ENCODE measurements around the gene ZNF808. TPM values are rescaled to one million over a fixed set of nuclear protein-coding genes. Genes with fewer than 3 reads are reported as not detected.
"Not testable (repeated sequence)": the region's sequence is repeated elsewhere in the genome, so short reads cannot be mapped to it uniquely, and the experiment has no call there.

ZNF808 gene
- total and polyA plus RNA-seq, 5 donors: 9.0 to 34.2 (median 29.6) TPM

DNA sequence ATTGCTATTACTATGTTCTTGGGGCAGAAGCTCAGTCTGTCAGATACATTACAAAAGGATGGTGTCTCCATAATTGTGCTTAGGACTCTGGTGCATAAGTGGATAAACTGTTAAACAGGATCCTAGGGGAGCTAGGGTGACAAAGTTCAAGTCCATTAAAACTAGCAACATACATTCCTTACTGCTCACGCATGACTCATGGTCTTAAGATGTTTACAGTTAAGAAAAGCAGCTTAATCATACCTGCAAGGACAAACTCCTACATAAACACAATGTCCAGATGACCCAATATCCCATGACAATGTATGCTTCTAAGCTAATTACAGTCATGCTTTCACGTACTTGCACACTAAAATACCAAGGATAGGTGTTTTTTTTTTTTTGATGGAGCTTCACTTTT, 39.1 kb downstream of the ZNF808 start:
- no peaks in the 10 kb centered on the region for H3K4me1 ChIP-seq (ENCODE audit: control insufficient read depth, insufficient read depth, low read length)
- WGBS: 96% methylated on average over 2 of the region's 2 CpGs
- DNase-seq: no peak
- ATAC-seq: no peak
- H3K9me3 ChIP-seq (ENCODE audit: control insufficient read depth, low read length): no peaks in the 10 kb centered on the region
- H3K4me3 ChIP-seq (ENCODE audit: low read length): no peak overlapping the region
- intact Hi-C loops (cut with DNase I): no loop called here
- no peak overlapping the region for H3K27ac ChIP-seq (ENCODE audit: low read length)
- no peaks in the 10 kb centered on the region for H3K27me3 ChIP-seq (ENCODE audit: control insufficient read depth, insufficient read depth)

DNA sequence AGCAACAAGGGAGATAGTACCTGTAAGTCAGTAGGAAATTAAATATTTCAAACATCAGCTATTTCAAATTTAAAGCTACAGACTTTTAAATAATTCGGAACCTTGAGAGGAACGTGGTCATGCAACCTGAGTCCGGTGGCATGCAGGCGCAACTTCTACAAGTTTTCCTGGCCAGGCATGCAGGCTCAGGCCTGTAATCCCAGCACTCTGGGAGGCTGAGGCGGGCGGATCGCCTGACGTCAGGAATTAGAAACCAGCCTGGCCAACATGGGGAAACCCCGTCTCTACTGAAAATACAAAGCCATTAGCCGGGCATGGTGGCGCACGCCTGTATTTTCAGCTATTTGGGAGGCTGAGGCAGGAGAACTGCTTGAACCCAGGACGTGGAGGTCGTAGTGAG, 40.5 kb downstream of the ZNF808 start:
- H3K4me1 ChIP-seq (ENCODE audit: control insufficient read depth, insufficient read depth, low read length): no peaks in the 10 kb centered on the region
- DNase-seq (no peak), ATAC-seq (no peak)
- no peaks in the 10 kb centered on the region for H3K27me3 ChIP-seq (ENCODE audit: control insufficient read depth, insufficient read depth)
- no peak overlapping the region for H3K4me3 ChIP-seq (ENCODE audit: low read length)
- 97% methylated on average over 14 of the region's 14 CpGs for WGBS
- intact Hi-C loops (cut with DNase I): no loop called here
- H3K9me3 ChIP-seq (ENCODE audit: control insufficient read depth, low read length): no peaks in the 10 kb centered on the region
- H3K27ac ChIP-seq (ENCODE audit: low read length): no peak overlapping the region

DNA sequence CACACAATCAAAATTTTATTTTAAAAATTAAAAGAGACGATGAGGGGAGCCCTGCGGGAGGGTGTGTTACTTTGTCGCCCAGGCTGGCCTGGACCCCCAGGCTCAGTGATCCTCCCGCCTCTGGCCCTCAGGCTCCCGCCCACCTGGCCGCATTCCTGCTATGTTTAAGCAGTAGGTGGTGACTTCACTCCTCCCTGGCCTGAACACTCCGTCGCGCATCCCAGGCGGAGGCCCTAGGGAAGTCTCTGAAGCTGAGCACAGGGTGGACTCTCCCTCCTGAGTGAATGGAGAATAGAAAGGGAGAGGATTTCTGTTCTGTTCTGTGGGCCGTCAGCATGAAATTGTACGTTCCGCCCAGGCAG, 42.2 kb downstream of the ZNF808 start:
- H3K4me1 ChIP-seq (ENCODE audit: control insufficient read depth, insufficient read depth, low read length); intact Hi-C loops (cut with DNase I); H3K9me3 ChIP-seq (ENCODE audit: control insufficient read depth, low read length); H3K27me3 ChIP-seq (ENCODE audit: control insufficient read depth, insufficient read depth): not testable (repeated sequence)
- DNase-seq: peak; percentile 65 to 81 (median 77)
- peak; percentile 38 to 64 for ATAC-seq
- Histone ChIP-seq H3K27ac (ENCODE audit: low read length) (peak overlapping the region; percentile 43), H3K4me3 (ENCODE audit: low read length) (peak overlapping the region; percentile 53)
- whole genome bisulfite sequencing: 3% methylated on average over 13 of the region's 13 CpGs

DNA sequence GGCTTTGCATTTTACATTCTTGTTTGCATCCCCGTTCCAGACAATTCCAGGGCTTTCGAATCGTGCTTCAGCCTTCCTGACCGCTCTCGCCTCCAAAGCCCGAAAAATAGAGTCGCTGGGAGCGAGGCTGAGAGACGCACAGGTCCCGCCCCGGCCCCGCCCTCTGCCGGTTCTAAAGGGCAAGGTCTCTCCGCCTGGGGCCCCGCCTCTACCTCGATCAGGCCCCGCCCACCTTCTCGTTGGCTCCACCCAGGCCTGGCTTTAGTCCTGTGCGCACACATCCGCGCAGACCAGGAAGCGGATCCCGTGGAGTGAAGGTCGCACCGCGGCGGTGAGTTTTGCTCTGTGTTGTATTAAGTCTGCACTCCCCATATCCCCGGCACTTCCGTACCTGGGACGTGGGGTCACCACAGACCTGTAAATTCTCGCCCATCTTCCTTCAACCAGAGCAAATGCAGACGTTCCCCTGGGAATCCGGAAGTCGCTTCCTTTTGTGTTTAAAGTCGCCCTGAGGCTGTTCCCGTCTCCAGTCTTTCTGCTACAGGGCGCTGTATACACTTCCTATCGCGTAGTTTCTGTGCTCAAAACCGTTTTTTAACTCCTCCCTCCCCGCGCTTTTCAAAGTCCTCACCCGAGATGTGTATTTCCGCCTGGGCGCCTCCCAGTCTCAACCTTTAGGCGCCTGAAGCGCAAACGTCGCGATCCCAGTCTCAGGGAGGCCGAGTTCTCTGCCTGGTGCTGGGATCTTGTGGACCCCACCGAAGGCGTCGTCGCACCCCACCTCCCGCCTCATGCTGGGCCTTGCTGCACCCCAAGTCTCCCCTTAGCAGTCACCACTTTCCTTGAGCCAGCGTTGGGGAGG, 42.8 kb downstream of the ZNF808 start, which contains the start of gene ZNF701:
Gene ZNF701 (plus strand): TSS at position 288 of the 862 bp plus-strand sequence. CDS start 3,861 bp downstream, outside the sequence.
- DNase-seq: peak; percentile 95 to 98 (median 98)
- Histone ChIP-seq H3K9me3 (ENCODE audit: control insufficient read depth, low read length) (no peaks in the 10 kb centered on the region), H3K27me3 (ENCODE audit: control insufficient read depth, insufficient read depth) (no peaks in the 10 kb centered on the region), H3K4me3 (ENCODE audit: low read length) (peak within 1 kb of the TSS; percentile 53), H3K27ac (ENCODE audit: low read length) (peak within 1 kb of the TSS; percentile 52), H3K4me1 (ENCODE audit: control insufficient read depth, insufficient read depth, low read length) (no peaks in the 10 kb centered on the region)
- intact Hi-C loops (cut with DNase I): no loop called here
- peak; percentile 100 for ATAC-seq
- WGBS: under 1% methylated on average over 57 of the region's 57 CpGs

DNA sequence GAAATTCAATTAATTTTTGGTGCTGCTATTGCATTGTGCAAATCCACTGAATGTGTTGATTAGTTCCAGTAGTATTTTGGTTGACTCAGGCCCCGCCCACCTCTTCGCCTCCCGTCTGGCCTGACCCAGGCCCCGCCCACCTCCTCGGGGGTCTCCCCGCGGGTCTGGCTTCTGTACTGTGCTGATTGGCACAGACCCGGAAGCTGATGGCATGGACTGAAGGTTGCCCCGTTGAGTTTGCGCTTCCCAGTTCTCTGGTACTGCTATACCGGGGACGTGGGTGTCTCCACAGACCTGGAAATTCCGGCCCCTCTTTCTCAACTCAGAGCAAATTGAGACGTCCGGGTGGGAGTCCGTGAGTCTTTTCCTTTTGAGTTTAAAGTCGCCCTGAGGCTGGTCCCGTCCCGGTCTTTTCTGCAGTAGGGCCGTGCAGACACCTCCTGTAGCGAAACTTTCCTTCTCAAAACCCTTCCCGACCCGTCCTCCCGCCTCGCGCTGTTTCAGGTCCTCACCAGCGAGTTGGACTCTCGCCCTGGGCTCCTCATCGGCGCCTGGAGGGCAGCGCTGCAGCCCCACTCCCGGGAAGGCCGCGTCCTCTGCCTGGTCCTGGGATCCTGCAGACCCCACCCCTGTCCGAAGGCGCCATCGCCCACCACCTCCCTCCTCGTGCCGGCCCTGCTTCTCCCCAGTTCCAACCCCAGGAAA, 57.4 kb downstream of the ZNF808 start:
- DNase-seq (peak in 1 of 3 donors; percentile 65), ATAC-seq (peak in 1 of 2 donors; percentile 87)
- Histone ChIP-seq H3K27ac (ENCODE audit: low read length) (no peak overlapping the region), H3K4me3 (ENCODE audit: low read length) (peak overlapping the region; percentile 58), H3K27me3 (ENCODE audit: control insufficient read depth, insufficient read depth) (no peaks in the 10 kb centered on the region), H3K9me3 (ENCODE audit: control insufficient read depth, low read length) (no peaks in the 10 kb centered on the region), H3K4me1 (ENCODE audit: control insufficient read depth, insufficient read depth, low read length) (no peaks in the 10 kb centered on the region)
- intact Hi-C loops (cut with DNase I): no loop called here
- WGBS: 26% methylated on average over 39 of the region's 39 CpGs

DNA sequence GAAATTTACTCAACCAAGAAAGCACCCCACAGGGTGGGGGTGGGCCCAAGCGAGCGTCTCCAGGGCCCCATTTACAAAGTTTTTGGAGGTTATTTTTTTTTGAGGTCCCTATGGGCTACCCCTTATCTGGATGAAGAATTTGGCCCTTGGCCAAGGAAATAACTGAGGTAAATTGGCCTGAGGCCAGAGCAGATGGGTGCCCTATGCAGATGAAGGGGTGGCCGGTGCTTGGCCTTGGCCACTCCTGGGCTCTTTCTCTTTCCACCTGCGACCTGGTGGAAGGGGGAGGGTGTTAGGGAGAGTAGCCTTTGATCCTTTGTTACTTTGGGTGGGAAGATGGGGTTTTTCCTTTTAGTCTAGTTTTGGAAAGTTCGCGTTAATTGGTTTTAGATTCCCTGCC, 58.1 kb downstream of the ZNF808 start:
- H3K4me3 ChIP-seq (ENCODE audit: low read length): no peak overlapping the region
- H3K9me3 ChIP-seq (ENCODE audit: control insufficient read depth, low read length): no peaks in the 10 kb centered on the region
- DNase-seq: no peak
- ATAC-seq: no peak
- no peak overlapping the region for H3K27ac ChIP-seq (ENCODE audit: low read length)
- H3K27me3 ChIP-seq (ENCODE audit: control insufficient read depth, insufficient read depth): no peaks in the 10 kb centered on the region
- 93% methylated on average over 6 of the region's 6 CpGs for WGBS
- H3K4me1 ChIP-seq (ENCODE audit: control insufficient read depth, insufficient read depth, low read length): no peaks in the 10 kb centered on the region
- intact Hi-C loops (cut with DNase I): no loop called here

DNA sequence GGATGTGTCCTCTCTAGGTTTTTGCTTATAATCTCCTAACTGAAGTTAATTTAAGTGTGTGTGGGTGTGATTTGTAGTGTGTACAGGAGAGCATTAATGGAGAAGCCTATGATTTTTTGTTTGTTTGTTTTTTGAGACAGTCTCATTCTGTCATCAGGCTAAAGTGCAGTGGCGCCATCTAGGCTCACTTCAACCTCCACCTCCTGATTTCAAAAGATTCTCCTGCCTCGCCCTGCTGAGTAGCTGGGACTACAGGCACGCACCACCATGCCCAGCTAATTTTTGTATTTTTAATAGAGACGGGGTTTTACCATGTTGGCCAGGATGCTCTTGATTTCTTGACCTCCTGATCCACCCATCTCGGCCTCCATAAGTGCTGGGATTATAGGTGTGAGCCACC, 63.3 kb downstream of the ZNF808 start:
- Histone ChIP-seq H3K4me3 (ENCODE audit: low read length) (no peak overlapping the region), H3K27ac (ENCODE audit: low read length) (no peak overlapping the region), H3K9me3 (ENCODE audit: control insufficient read depth, low read length) (no peaks in the 10 kb centered on the region), H3K4me1 (ENCODE audit: control insufficient read depth, insufficient read depth, low read length) (no peaks in the 10 kb centered on the region), H3K27me3 (ENCODE audit: control insufficient read depth, insufficient read depth) (no peaks in the 10 kb centered on the region)
- WGBS: 85% methylated on average over 5 of the region's 5 CpGs
- ATAC-seq (no peak), DNase-seq (no peak)
- intact Hi-C loops (cut with DNase I): no loop called here

DNA sequence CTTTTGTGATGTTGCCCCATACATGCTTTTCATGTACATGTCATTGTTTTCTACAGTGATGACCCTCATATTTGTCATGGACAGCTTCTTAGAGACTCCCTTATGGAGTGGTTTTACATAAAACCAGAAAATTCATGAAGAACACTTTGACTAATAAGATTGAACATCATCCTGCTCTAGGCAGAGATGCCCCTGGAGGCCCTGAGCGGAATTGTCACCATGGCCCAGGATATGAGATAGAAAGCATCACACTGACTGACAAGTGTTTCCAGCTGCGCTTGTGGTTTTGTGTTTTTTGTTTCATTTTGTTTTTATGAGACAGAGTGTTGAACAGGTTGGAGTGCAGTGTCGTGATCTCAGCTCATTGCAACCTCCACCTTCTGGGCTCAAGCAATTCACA, 64.8 kb downstream of the ZNF808 start:
- DNase-seq (no peak), ATAC-seq (no peak)
- H3K27me3 ChIP-seq (ENCODE audit: control insufficient read depth, insufficient read depth): no peaks in the 10 kb centered on the region
- no peak overlapping the region for H3K4me3 ChIP-seq (ENCODE audit: low read length)
- no peak overlapping the region for H3K27ac ChIP-seq (ENCODE audit: low read length)
- 65% methylated on average over 3 of the region's 3 CpGs for WGBS
- H3K9me3 ChIP-seq (ENCODE audit: control insufficient read depth, low read length): no peaks in the 10 kb centered on the region
- intact Hi-C loops (cut with DNase I): no loop called here
- H3K4me1 ChIP-seq (ENCODE audit: control insufficient read depth, insufficient read depth, low read length): no peaks in the 10 kb centered on the region

DNA sequence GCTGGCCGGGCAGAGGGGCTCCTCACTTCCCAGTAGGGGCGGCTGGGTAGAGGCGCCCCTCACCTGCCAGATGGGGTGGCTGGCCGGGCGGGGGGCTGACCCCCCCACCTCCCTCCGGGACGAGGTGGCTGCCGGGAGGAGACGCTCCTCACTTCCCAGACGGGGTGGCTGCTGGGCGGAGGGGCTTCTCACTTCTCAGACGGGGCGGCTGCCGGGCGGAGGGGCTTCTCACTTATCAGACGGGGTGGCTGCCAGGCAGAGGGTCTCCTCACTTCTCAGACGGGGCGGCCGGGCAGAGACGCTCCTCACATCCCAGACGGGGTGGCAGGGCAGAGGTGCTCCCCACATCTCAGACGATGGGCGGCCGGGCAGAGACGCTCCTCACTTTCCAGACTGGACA, 66.0 kb downstream of the ZNF808 start:
- no CpG with 5 or more reads among the region's 25 CpGs for WGBS
- H3K4me1 ChIP-seq (ENCODE audit: control insufficient read depth, insufficient read depth, low read length); H3K27ac ChIP-seq (ENCODE audit: low read length); H3K9me3 ChIP-seq (ENCODE audit: control insufficient read depth, low read length); DNase-seq; H3K27me3 ChIP-seq (ENCODE audit: control insufficient read depth, insufficient read depth); intact Hi-C loops (cut with DNase I); ATAC-seq; H3K4me3 ChIP-seq (ENCODE audit: low read length): not testable (repeated sequence)

DNA sequence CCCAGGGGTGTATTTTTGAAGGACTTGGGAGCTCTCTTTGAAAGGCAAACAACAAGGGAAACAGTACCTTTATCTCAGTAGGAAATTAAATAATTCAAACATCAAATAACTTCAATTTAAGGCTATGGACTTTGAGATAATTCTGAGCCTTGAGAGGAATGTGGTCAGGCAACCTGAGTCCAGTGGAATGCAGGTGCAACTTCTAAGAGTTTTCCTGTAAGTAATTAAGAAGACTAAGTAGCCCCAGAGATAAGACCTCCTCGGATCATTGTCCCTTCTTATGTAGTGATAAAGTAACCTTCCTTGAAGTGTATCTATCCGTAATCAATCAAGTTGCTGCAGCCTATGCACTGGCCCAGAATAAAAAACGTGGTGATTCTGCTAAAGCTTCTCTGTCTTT, 71.8 kb downstream of the ZNF808 start:
- 83% methylated on average over 3 of the region's 3 CpGs for WGBS
- Histone ChIP-seq H3K27me3 (ENCODE audit: control insufficient read depth, insufficient read depth) (no peaks in the 10 kb centered on the region), H3K4me3 (ENCODE audit: low read length) (no peak overlapping the region), H3K9me3 (ENCODE audit: control insufficient read depth, low read length) (no peaks in the 10 kb centered on the region), H3K4me1 (ENCODE audit: control insufficient read depth, insufficient read depth, low read length) (no peaks in the 10 kb centered on the region), H3K27ac (ENCODE audit: low read length) (no peak overlapping the region)
- intact Hi-C loops (cut with DNase I): no loop called here
- DNase-seq: no peak
- ATAC-seq: no peak

DNA sequence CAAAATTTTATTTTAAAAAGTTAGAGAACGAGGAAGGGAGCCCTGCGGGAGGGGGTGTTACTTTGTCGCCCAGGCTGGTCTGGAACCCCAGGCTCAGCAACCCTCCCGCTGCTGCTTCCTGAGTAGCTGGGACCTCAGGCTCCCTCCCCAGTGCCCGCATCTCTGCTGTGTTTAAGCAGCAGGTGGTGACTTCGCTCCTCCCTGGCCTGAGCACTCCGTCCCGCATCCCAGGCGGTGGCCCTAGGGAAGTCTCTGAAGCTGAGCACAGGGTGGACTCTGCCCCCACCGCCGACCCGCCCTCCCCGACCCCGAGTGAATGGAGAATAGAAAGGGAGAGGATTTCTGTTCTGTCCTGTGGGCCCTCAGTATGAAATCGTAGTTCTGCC, 73.2 kb downstream of the ZNF808 start:
- peak; percentile 30 to 71 (median 67) for DNase-seq
- no peaks in the 10 kb centered on the region for H3K27me3 ChIP-seq (ENCODE audit: control insufficient read depth, insufficient read depth)
- H3K4me3 ChIP-seq (ENCODE audit: low read length): peak overlapping the region; percentile 50
- ATAC-seq: peak; percentile 16 to 44
- H3K9me3 ChIP-seq (ENCODE audit: control insufficient read depth, low read length): no peaks in the 10 kb centered on the region
- H3K4me1 ChIP-seq (ENCODE audit: control insufficient read depth, insufficient read depth, low read length): no peaks in the 10 kb centered on the region
- intact Hi-C loops (cut with DNase I): no loop called here
- H3K27ac ChIP-seq (ENCODE audit: low read length): peak overlapping the region; percentile 61
- whole genome bisulfite sequencing: 3% methylated on average over 15 of the region's 15 CpGs
